Activated CD4-positive, CD25-positive, alpha-beta regulatory T cell treated with anti-CD3 and anti-CD28 coated beads, Interleukin-2, amount 50 U/mL, for 72 hours (primary cell): ENCODE results near the gene LRP2.

ENCODE experiments used
- DNase-seq: peaks from one replicate; pipeline ENCODE4 v3.0.0; 2021

Gene LRP2

DNA sequence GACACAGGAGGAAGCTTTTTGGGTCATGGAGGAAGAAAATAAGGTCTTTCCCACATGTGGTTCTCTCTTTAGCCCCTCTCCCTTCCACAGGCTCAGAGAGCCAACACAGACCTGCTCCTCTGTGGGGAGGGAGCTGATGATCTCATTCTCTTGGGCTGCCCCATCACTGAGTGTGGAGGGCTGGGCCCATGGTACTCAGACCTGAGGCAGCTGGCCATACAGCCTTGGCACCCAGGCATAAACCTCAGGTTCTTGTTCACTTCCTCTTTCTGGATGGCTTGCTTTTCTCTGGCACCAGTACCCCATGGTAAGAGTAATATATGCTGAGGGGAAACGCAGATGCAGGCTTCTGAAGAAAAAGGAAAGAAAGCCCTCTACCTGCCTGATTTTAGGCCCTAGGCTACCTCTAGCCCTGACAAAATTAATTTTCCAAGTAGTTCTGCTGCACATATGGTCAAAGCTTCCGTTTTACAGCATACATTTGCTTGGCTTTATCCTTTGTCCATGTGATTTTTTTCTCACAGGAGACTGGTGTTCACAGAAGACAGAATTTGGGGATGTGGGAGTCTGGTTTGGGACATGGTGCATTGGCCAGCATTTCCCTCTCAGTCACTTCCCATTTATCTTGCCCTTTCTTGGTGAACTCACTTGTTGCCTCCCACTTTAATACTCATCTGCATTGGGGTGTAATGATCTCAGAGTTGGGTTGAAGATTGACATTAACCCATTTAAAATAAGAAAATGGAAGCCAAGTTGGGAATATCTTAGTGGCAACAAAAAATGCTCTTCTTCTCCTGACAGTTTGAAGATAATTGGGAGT is 281.9 kb downstream of the LRP2 start:
- DNase-seq = no peak

DNA sequence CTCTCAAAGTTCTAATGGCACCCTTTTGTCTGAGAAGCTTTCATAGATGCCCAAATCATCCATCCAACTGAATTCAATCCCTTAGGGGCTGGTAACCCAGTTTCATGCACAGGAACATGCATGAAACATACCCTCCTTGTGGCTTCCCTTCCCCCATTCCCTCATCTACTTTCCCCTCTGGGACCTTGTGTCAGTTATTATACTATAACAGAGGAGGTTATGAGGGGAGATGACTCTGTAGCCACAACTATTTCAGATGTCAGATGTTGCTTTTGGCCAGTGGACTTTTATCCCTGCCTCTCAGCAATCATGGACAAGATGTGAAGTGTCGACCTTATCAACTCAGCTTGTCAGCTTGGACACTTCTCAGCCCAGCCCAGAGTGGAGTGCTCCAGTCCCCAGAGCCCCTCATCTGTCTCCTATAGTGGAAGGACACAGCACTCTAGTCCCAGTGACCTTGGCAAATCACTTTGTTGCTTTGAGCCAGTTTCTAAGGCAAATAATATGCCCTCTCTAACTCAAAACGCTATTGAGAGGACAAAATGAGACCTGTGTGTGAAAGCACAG is 284.6 kb downstream of the LRP2 start:
- DNase-seq = no peak
